Nephron (organoid): ENCODE measurements around the gene KAZN.

Experiments
- H3K27ac Mint-ChIP-seq, 3 experiments: 2 replicates each; pipeline ENCODE4 v1.8.0; 2020; ENCODE audit warnings: mixed read lengths in 3 of 3, mild to moderate bottlenecking in 2 of 3, moderate library complexity in 1 of 3
- H3K27me3 Mint-ChIP-seq: 2 replicates; pipeline ENCODE4 v1.8.0; 2021; ENCODE audit warnings: low read depth, mild to moderate bottlenecking, moderate library complexity, mixed read lengths
- H3K36me3 Mint-ChIP-seq: 2 replicates; pipeline ENCODE4 v1.8.0; 2020; ENCODE audit warnings: low read depth, mixed read lengths
- H3K4me1 Mint-ChIP-seq: 2 replicates; pipeline ENCODE4 v1.8.0; 2020; ENCODE audit warnings: mixed read lengths
- H3K4me3 Mint-ChIP-seq, 3 experiments: 2 replicates each; pipeline ENCODE4 v1.8.0; 2020; ENCODE audit warnings: mild to moderate bottlenecking in 3 of 3, mixed read lengths in 3 of 3, moderate library complexity in 2 of 3
- H3K9me3 Mint-ChIP-seq: 2 replicates; pipeline ENCODE4 v1.8.0; 2020; ENCODE audit warnings: mixed read lengths
- CTCF ChIP-seq, 3 experiments: fragments of 200-600 bp; sonication (generic); IDR thresholded peaks; one replicate each; pipeline ENCODE4 v1.5.0; 2021; ENCODE audit warnings: antibody characterized with exemption in 3 of 3; ENCODE audit not compliant: unreplicated experiment in 3 of 3

The KAZN gene

GRCh38 chr1:14794906-14795305 lies 196.4 kb downstream of the KAZN start:
- Mint-ChIP-seq H3K9me3 (no peaks in the 10 kb centered on the region), H3K36me3 (peaks cover 10% of the 10 kb centered on the region), H3K27ac (no peak overlapping the region), H3K4me1 (no peaks in the 10 kb centered on the region), H3K4me3 (no peak overlapping the region), H3K27me3 (peaks cover 6% of the 10 kb centered on the region)
- TF ChIP-seq CTCF (IDR thresholded peaks at IDR 0.05; ENCODE audit: unreplicated experiment in 3 of 3): no peak

- Mint-ChIP-seq H3K27me3 (peaks cover 6% of the 10 kb centered on the region), H3K27ac (no peak overlapping the region), H3K4me3 (no peak overlapping the region), H3K9me3 (no peaks in the 10 kb centered on the region), H3K4me1 (no peaks in the 10 kb centered on the region), H3K36me3 (peaks cover 10% of the 10 kb centered on the region)
- no peak for TF ChIP-seq CTCF (IDR thresholded peaks at IDR 0.05; ENCODE audit: unreplicated experiment in 3 of 3)
Observed at GRCh38 chr1:14795589-14795988, 197.1 kb downstream of the KAZN start.

- Mint-ChIP-seq H3K9me3 (peaks cover 2% of the 10 kb centered on the region), H3K4me3 (no peak overlapping the region), H3K27ac (no peak overlapping the region), H3K36me3 (peaks cover 16% of the 10 kb centered on the region), H3K4me1 (no peaks in the 10 kb centered on the region), H3K27me3 (no peaks in the 10 kb centered on the region)
- no peak for TF ChIP-seq CTCF (IDR thresholded peaks at IDR 0.05; ENCODE audit: unreplicated experiment in 3 of 3)
Observed at GRCh38 chr1:14800014-14800413, 201.5 kb downstream of the KAZN start.

- TF ChIP-seq CTCF (IDR thresholded peaks at IDR 0.05; ENCODE audit: unreplicated experiment in 3 of 3): no peak
- peaks cover 19% of the 10 kb centered on the region for H3K36me3 Mint-ChIP-seq
- no peak overlapping the region for H3K4me3 Mint-ChIP-seq
- H3K27ac Mint-ChIP-seq: no peak overlapping the region
- H3K27me3 Mint-ChIP-seq: no peaks in the 10 kb centered on the region
- H3K4me1 Mint-ChIP-seq: no peaks in the 10 kb centered on the region
- peaks cover 2% of the 10 kb centered on the region for H3K9me3 Mint-ChIP-seq
Observed at GRCh38 chr1:14800500-14801076, 202.1 kb downstream of the KAZN start.

GRCh38 chr1:14803002-14803789 lies 204.7 kb downstream of the KAZN start:
- Mint-ChIP-seq H3K9me3 (peaks cover 19% of the 10 kb centered on the region), H3K4me3 (no peak overlapping the region), H3K4me1 (no peaks in the 10 kb centered on the region), H3K27me3 (no peaks in the 10 kb centered on the region), H3K36me3 (peaks cover 27% of the 10 kb centered on the region), H3K27ac (no peak overlapping the region)
- no peak for TF ChIP-seq CTCF (IDR thresholded peaks at IDR 0.05; ENCODE audit: unreplicated experiment in 3 of 3)

- no peaks in the 10 kb centered on the region for H3K27me3 Mint-ChIP-seq
- no peak for TF ChIP-seq CTCF (IDR thresholded peaks at IDR 0.05; ENCODE audit: unreplicated experiment in 3 of 3)
- H3K4me1 Mint-ChIP-seq: no peaks in the 10 kb centered on the region
- no peak overlapping the region for H3K27ac Mint-ChIP-seq
- no peak overlapping the region for H3K4me3 Mint-ChIP-seq
- H3K36me3 Mint-ChIP-seq: peaks cover 34% of the 10 kb centered on the region
- H3K9me3 Mint-ChIP-seq: peaks cover 26% of the 10 kb centered on the region
Observed at GRCh38 chr1:14804626-14805025, 206.1 kb downstream of the KAZN start.
